Upper lobe of left lung (tissue), 6 donors: Measurements from ENCODE around the gene KCNT1. TPM values are rescaled to one million over a fixed set of nuclear protein-coding genes. Genes with fewer than 3 reads are reported as not detected.

Source experiments
- ATAC-seq, 2 donors: fragments of 200-7000 bp; cut with Tn5 transposase; one replicate each; pipeline ENCODE4 v1.9.1; 2022; ENCODE audit warnings: mild to moderate bottlenecking in 2 of 2, moderate library complexity in 2 of 2; ENCODE audit not compliant: low FRiP score in 2 of 2
- DNase-seq, 2 donors: peaks; one replicate each; pipeline ENCODE4 v3.0.0-alpha.2; 2019 to 2020
- H3K27ac ChIP-seq, 4 donors: fragments of 200-600 bp; sonication (generic); one replicate each; pipeline ENCODE4 v1.5.1; 2016 to 2019
- H3K27me3 ChIP-seq, 4 donors: fragments of 200-600 bp; sonication (generic); one replicate each; pipeline ENCODE4 v1.5.1; 2017 to 2019
- H3K36me3 ChIP-seq, 4 donors: fragments of 200-600 bp; sonication (generic); one replicate each; pipeline ENCODE4 v1.5.1; 2016 to 2019
- H3K4me1 ChIP-seq, 4 donors: fragments of 200-600 bp; sonication (generic); one replicate each; pipeline ENCODE4 v1.5.1; 2018 to 2019
- H3K4me3 ChIP-seq, 4 donors: fragments of 200-600 bp; sonication (generic); one replicate each; pipeline ENCODE4 v1.5.1; 2017 to 2019; ENCODE audit warnings: mild to moderate bottlenecking in 2 of 4, moderate library complexity in 1 of 4
- H3K9me3 ChIP-seq, 4 donors: fragments of 200-600 bp; sonication (generic); one replicate each; pipeline ENCODE4 v1.5.1; 2018 to 2019
- CTCF ChIP-seq, 6 experiments: fragments of 450-650 bp in 4 of 6; fragments of 200-600 bp in 2 of 6; sonication (generic) in 2 of 6; IDR thresholded peaks; one replicate each; pipeline ENCODE4 v1.5.1; 2016 to 2019; ENCODE audit warnings: antibody characterized with exemption in 6 of 6
- EP300 ChIP-seq, 4 donors: sonication (generic); formaldehyde crosslinking; IDR thresholded peaks; one replicate each; pipeline ENCODE4 v1.5.1; 2017; ENCODE audit warnings: antibody characterized with exemption in 4 of 4, control low read depth in 2 of 4
- POLR2A ChIP-seq, 4 donors: fragments of 450-650 bp; IDR thresholded peaks; one replicate each; pipeline ENCODE4 v1.5.1; 2016 to 2017; ENCODE audit warnings: antibody characterized with exemption in 4 of 4, mild to moderate bottlenecking in 2 of 4
- POLR2AphosphoS5 ChIP-seq, 2 donors: sonication (generic); formaldehyde crosslinking; IDR thresholded peaks; one replicate each; pipeline ENCODE4 v1.5.1; 2017; ENCODE audit warnings: antibody characterized with exemption in 2 of 2
- WGBS, 2 donors: methylation state at CpG; one replicate each; pipeline ENCODE4 v1.1.5; 2017 to 2018; 5-methylcytosine and 5-hydroxymethylcytosine counted together
- total RNA-seq, 6 donors: library from RNA; depleted of rRNA in 4 of 6; stranded (reverse); fragments of >200 nt in 4 of 6; gene quantifications; one replicate each; pipeline versions ENCODE4 v1.1.0 to v1.2.1, GENCODE V29; 2016 to 2021
- donor health status: DM: no; HTN: no; CAD: no; lungs with moderate emphysema.
- donor health status: DM: no; HTN: yes; CAD: no; lungs with severe emphysema.

KCNT1 gene
- total RNA-seq, 6 donors from 2014 or later, result 0.11 to 1.0 (median 0.31) TPM; not detected in 2

- Histone ChIP-seq H3K9me3 (no peaks in the 10 kb centered on the region), H3K27me3 (no peaks in the 10 kb centered on the region), H3K27ac (no peak overlapping the region), H3K4me3 (no peak overlapping the region), H3K36me3 (peaks cover 34 to 100% (median 88%) of the 10 kb centered on the region in 4 donors), H3K4me1 (no peaks in the 10 kb centered on the region)
- TF ChIP-seq POLR2AphosphoS5 (IDR thresholded peaks at IDR 0.05) (no peak), CTCF (IDR thresholded peaks at IDR 0.05) (no peak), EP300 (IDR thresholded peaks at IDR 0.05) (no peak), POLR2A (IDR thresholded peaks at IDR 0.05) (no peak)
- ATAC-seq, result no peak
- no peak for DNase-seq
- 95 to 96% methylated on average over 37 to 43 of the region's 43 CpGs for WGBS, 2 donors
Measured at GRCh38 chr9:135818718-135819475, 116.9 kb downstream of the KCNT1 start.

- Histone ChIP-seq H3K4me1 (no peaks in the 10 kb centered on the region), H3K9me3 (no peaks in the 10 kb centered on the region), H3K27ac (no peak overlapping the region), H3K4me3 (no peak overlapping the region), H3K27me3 (no peaks in the 10 kb centered on the region), H3K36me3 (peaks cover 34 to 100% (median 89%) of the 10 kb centered on the region in 4 donors)
- ATAC-seq (no peak), DNase-seq (no peak)
- TF ChIP-seq POLR2A (IDR thresholded peaks at IDR 0.05), result no peak
- TF ChIP-seq CTCF (IDR thresholded peaks at IDR 0.05), result no peak
- TF ChIP-seq POLR2AphosphoS5 (IDR thresholded peaks at IDR 0.05), result no peak
- no peak for TF ChIP-seq EP300 (IDR thresholded peaks at IDR 0.05)
- 89 to 96% methylated on average over 13 of the region's 13 CpGs for WGBS, 2 donors
Measured at GRCh38 chr9:135819905-135820304, 117.9 kb downstream of the KCNT1 start.

- WGBS, 2 donors, result 94 to 96% methylated on average over 17 to 18 of the region's 18 CpGs
- Histone ChIP-seq H3K27ac (no peak overlapping the region), H3K27me3 (no peaks in the 10 kb centered on the region), H3K9me3 (no peaks in the 10 kb centered on the region), H3K4me3 (no peak overlapping the region), H3K36me3 (peaks cover 31 to 94% (median 82%) of the 10 kb centered on the region in 4 donors), H3K4me1 (no peaks in the 10 kb centered on the region)
- TF ChIP-seq POLR2AphosphoS5 (IDR thresholded peaks at IDR 0.05) (no peak), POLR2A (IDR thresholded peaks at IDR 0.05) (no peak), EP300 (IDR thresholded peaks at IDR 0.05) (no peak), CTCF (IDR thresholded peaks at IDR 0.05) (no peak)
- ATAC-seq, result no peak
- no peak for DNase-seq
Measured at GRCh38 chr9:135820661-135821060, 118.7 kb downstream of the KCNT1 start.

- Histone ChIP-seq H3K27ac (no peak overlapping the region), H3K36me3 (peaks cover 26 to 93% (median 80%) of the 10 kb centered on the region in 4 donors), H3K9me3 (no peaks in the 10 kb centered on the region), H3K4me1 (no peaks in the 10 kb centered on the region), H3K4me3 (no peak overlapping the region), H3K27me3 (no peaks in the 10 kb centered on the region)
- DNase-seq, result peak in 1 of 2 donors; percentile 77
- WGBS, 2 donors, result 93 to 98% methylated on average over 14 to 18 of the region's 20 CpGs
- TF ChIP-seq EP300 (IDR thresholded peaks at IDR 0.05) (no peak), POLR2AphosphoS5 (IDR thresholded peaks at IDR 0.05) (no peak), POLR2A (IDR thresholded peaks at IDR 0.05) (no peak), CTCF (IDR thresholded peaks at IDR 0.05) (no peak)
- no peak for ATAC-seq
Measured at GRCh38 chr9:135821116-135821515, 119.1 kb downstream of the KCNT1 start.
